Right atrium auricular region (tissue), 2 donors: ENCODE data around the gene KANSL1L. TPM values are rescaled to one million over a fixed set of nuclear protein-coding genes. Genes with fewer than 3 reads are reported as not detected.

Experiments
- DNase-seq: peaks from one replicate; pipeline ENCODE4 v3.0.0-alpha.2; 2019; ENCODE audit warnings: low spot score
- H3K27ac ChIP-seq, 2 donors: fragments of 200-600 bp; sonication (generic); 1 replicate in 1 of 2; 2 replicates in 1 of 2; pipeline ENCODE4 v1.5.1; 2016 to 2019
- H3K27me3 ChIP-seq, 2 donors: fragments of 200-600 bp; sonication (generic); one replicate each; pipeline versions ENCODE4 v1.5.1 to v1.6.0; 2017 to 2019
- H3K36me3 ChIP-seq: fragments of 200-600 bp; sonication (generic); one replicate; pipeline ENCODE4 v1.5.1; 2016
- H3K4me1 ChIP-seq, 2 donors: fragments of 200-600 bp; sonication (generic); one replicate each; pipeline versions ENCODE4 v1.5.1 to v1.6.0; 2017 to 2019
- H3K4me3 ChIP-seq, 2 donors: fragments of 200-600 bp; sonication (generic); 1 replicate in 1 of 2; 2 replicates in 1 of 2; pipeline ENCODE4 v1.5.1; 2017 to 2019; ENCODE audit warnings: mild to moderate bottlenecking in 1 of 2, moderate library complexity in 1 of 2
- H3K9me3 ChIP-seq, 2 donors: fragments of 200-600 bp; sonication (generic); one replicate each; pipeline ENCODE4 v1.5.1; 2019
- CTCF ChIP-seq, 2 donors: fragments of 200-600 bp; sonication (generic); IDR thresholded peaks; one replicate each; pipeline ENCODE4 v1.5.1; 2019; ENCODE audit warnings: antibody characterized with exemption in 2 of 2
- total RNA-seq, 2 donors: library from RNA; depleted of rRNA; stranded (reverse); fragments of >200 nt; gene quantifications; one replicate each; pipeline ENCODE4 v1.1.0, GENCODE V29; 2016

KANSL1L gene
- total RNA-seq, 2 donors from 2014 or later = 16.5 to 19.4 TPM

- no peak for TF ChIP-seq CTCF (IDR thresholded peaks at IDR 0.05)
- Histone ChIP-seq H3K4me3 (no peak overlapping the region), H3K4me1 (no peaks in the 10 kb centered on the region), H3K9me3 (no peaks in the 10 kb centered on the region), H3K27me3 (no peaks in the 10 kb centered on the region), H3K36me3 (no peaks in the 10 kb centered on the region), H3K27ac (no peak overlapping the region)
- no peak for DNase-seq
Observed at GRCh38 chr2:210034087-210034683, 137.0 kb downstream of the KANSL1L start.

GRCh38 chr2:210028178-210028577 lies 143.0 kb downstream of the KANSL1L start:
- no peak for TF ChIP-seq CTCF (IDR thresholded peaks at IDR 0.05)
- DNase-seq = no peak
- no peaks in the 10 kb centered on the region for H3K4me1 ChIP-seq
- peaks cover 28% of the 10 kb centered on the region for H3K36me3 ChIP-seq
- no peaks in the 10 kb centered on the region for H3K9me3 ChIP-seq
- H3K27ac ChIP-seq = no peak overlapping the region
- H3K4me3 ChIP-seq = no peak overlapping the region
- no peaks in the 10 kb centered on the region for H3K27me3 ChIP-seq

DNA sequence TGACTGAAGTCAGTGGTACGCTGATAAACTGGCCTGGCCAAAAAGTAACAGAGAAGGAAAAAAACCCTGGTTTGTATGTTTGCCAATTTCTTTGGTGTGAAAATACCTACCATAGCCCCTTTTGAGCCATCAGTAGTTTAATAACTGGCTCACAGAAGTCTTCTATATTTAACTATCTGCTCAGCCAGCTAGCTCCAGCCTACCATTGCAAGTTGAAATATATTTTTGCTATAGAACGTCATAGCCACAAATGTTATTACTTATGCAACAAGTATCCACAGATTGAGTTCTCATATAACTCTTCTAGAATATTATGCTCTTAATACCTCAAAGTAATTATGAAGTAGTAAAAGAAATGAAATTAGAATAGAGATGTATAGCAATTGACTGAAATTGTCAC lies 143.6 kb downstream of the KANSL1L start:
- no peak for TF ChIP-seq CTCF (IDR thresholded peaks at IDR 0.05)
- no peak overlapping the region for H3K4me3 ChIP-seq
- H3K27me3 ChIP-seq = no peaks in the 10 kb centered on the region
- no peaks in the 10 kb centered on the region for H3K4me1 ChIP-seq
- no peak for DNase-seq
- no peaks in the 10 kb centered on the region for H3K9me3 ChIP-seq
- no peak overlapping the region for H3K27ac ChIP-seq
- peaks cover 34% of the 10 kb centered on the region for H3K36me3 ChIP-seq

DNA sequence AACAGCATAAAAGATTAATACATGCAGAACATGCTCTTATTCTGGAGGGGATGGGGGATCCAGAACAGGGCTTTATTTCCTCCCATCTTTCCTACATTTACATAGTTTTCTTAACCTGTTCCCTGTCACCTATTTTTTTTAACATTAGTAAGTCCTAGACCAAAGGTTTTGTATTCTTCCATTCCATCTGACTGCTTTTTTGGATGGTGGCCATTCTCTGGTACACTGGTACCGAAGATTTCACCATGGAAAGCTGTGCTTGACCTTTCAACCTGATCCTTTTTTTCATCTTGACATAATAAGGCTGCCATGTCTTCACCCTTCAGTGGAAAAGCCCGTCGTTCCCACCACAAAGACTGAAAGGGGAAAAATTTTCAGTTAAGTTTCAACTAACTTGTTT lies 148.4 kb downstream of the KANSL1L start:
- H3K36me3 ChIP-seq = peaks cover 81% of the 10 kb centered on the region
- H3K9me3 ChIP-seq = no peaks in the 10 kb centered on the region
- no peaks in the 10 kb centered on the region for H3K27me3 ChIP-seq
- H3K27ac ChIP-seq = no peak overlapping the region
- TF ChIP-seq CTCF (IDR thresholded peaks at IDR 0.05) = no peak
- no peaks in the 10 kb centered on the region for H3K4me1 ChIP-seq
- H3K4me3 ChIP-seq = no peak overlapping the region
- DNase-seq = no peak

- Histone ChIP-seq H3K9me3 (no peaks in the 10 kb centered on the region), H3K4me1 (no peaks in the 10 kb centered on the region), H3K27ac (no peak overlapping the region), H3K36me3 (peaks cover 89% of the 10 kb centered on the region), H3K4me3 (no peak overlapping the region), H3K27me3 (no peaks in the 10 kb centered on the region)
- no peak for TF ChIP-seq CTCF (IDR thresholded peaks at IDR 0.05)
- DNase-seq = no peak
Observed at GRCh38 chr2:210020138-210020537, 151.1 kb downstream of the KANSL1L start.

- DNase-seq = no peak
- peaks cover 0 to 31% of the 10 kb centered on the region in 2 donors for H3K4me1 ChIP-seq
- no peaks in the 10 kb centered on the region for H3K9me3 ChIP-seq
- no peaks in the 10 kb centered on the region for H3K27me3 ChIP-seq
- no peak for TF ChIP-seq CTCF (IDR thresholded peaks at IDR 0.05)
- H3K36me3 ChIP-seq = peaks cover 15% of the 10 kb centered on the region
- H3K27ac ChIP-seq = no peak overlapping the region
- H3K4me3 ChIP-seq = no peak overlapping the region
Observed at GRCh38 chr2:210009896-210010295, 161.3 kb downstream of the KANSL1L start.
